HFF-Myc (cell line): ENCODE data around the gene PACRG.

Experiments
- DNase-seq: peaks from one replicate; pipeline ENCODE4 v3.0.0-alpha.2; 2011; ENCODE audit warnings: low read depth; ENCODE audit errors: extremely low read depth
- H3K4me3 ChIP-seq: replicated peaks from 2 replicates; pipeline ENCODE4 v1.5.1; 2011; ENCODE audit warnings: low read depth, mild to moderate bottlenecking, control low read depth, low read length
- CTCF ChIP-seq: IDR thresholded peaks from 2 replicates; pipeline ENCODE4 v1.5.1; 2012; ENCODE audit warnings: mild to moderate bottlenecking, low read depth, low read length, control low read depth; ENCODE audit errors: missing control alignments

PACRG gene

GRCh38 chr6:162864911-162865310 lies 137.1 kb downstream of the PACRG start:
- no peak for DNase-seq
- no peak overlapping the region for H3K4me3 ChIP-seq
- TF ChIP-seq CTCF = no peak

GRCh38 chr6:162866656-162867055 lies 138.9 kb downstream of the PACRG start:
- H3K4me3 ChIP-seq = no peak overlapping the region
- no peak for TF ChIP-seq CTCF
- DNase-seq = no peak

- no peak overlapping the region for H3K4me3 ChIP-seq
- no peak for DNase-seq
- no peak for TF ChIP-seq CTCF
Measured at GRCh38 chr6:162868397-162868796, 140.6 kb downstream of the PACRG start.

- no peak for DNase-seq
- H3K4me3 ChIP-seq = no peak overlapping the region
- no peak for TF ChIP-seq CTCF
Measured at GRCh38 chr6:162871966-162872365, 144.2 kb downstream of the PACRG start.

- no peak for DNase-seq
- H3K4me3 ChIP-seq = no peak overlapping the region
- no peak for TF ChIP-seq CTCF
Measured at GRCh38 chr6:162873537-162873936, 145.8 kb downstream of the PACRG start.

- no peak for TF ChIP-seq CTCF
- DNase-seq = no peak
- H3K4me3 ChIP-seq = no peak overlapping the region
Measured at GRCh38 chr6:162875070-162875469, 147.3 kb downstream of the PACRG start.

GRCh38 chr6:162882801-162883481 lies 155.2 kb downstream of the PACRG start:
- H3K4me3 ChIP-seq = no peak overlapping the region
- no peak for TF ChIP-seq CTCF
- no peak for DNase-seq
